ENCODE measurements around the gene PRLH. TPM values are rescaled to one million over a fixed set of nuclear protein-coding genes. Genes with fewer than 3 reads are reported as not detected.

The PRLH gene
- total and polyA plus RNA-seq, 7 donors, result not detected

GRCh38 chr2:237568121-237568660, 1.8 kb downstream of the PRLH start:
- H3K36me3 ChIP-seq (ENCODE audit: insufficient read depth in 1 of 2, low read depth in 1 of 2), result no peaks in the 10 kb centered on the region
- no peaks in the 10 kb centered on the region for H3K9me3 ChIP-seq
- peaks cover 3% of the 10 kb centered on the region for H3K4me1 ChIP-seq
- H3K27me3 ChIP-seq (ENCODE audit: insufficient read depth in 3 of 3, low read length in 2 of 3), result peaks cover 0 to 5% (median 0%) of the 10 kb centered on the region in 3 donors
- no peak overlapping the region for H3K27ac ChIP-seq
- DNase-seq (no peak), ATAC-seq (no peak)
- 81 to 88% (median 87%) methylated on average over 9 of the region's 9 CpGs for WGBS, 3 donors
- no peak overlapping the region for H3K4me3 ChIP-seq
- intact Hi-C loops (cut with DNase I), result loop anchor here (5.0 to 10.0 kb wide), 2 partner anchors 146 to 443 kb away; no protein-coding TSS in a partner anchor
- no peak for TF ChIP-seq CTCF (IDR thresholded peaks at IDR 0.05)

- Histone ChIP-seq H3K9me3 (no peaks in the 10 kb centered on the region), H3K27me3 (ENCODE audit: insufficient read depth in 3 of 3, low read length in 2 of 3) (peaks cover 0 to 5% (median 0%) of the 10 kb centered on the region in 3 donors), H3K4me3 (no peak overlapping the region), H3K36me3 (ENCODE audit: insufficient read depth in 1 of 2, low read depth in 1 of 2) (no peaks in the 10 kb centered on the region), H3K4me1 (peaks cover 3% of the 10 kb centered on the region), H3K27ac (no peak overlapping the region)
- DNase-seq (no peak), ATAC-seq (no peak)
- intact Hi-C loops (cut with DNase I), result loop anchor here (5.0 to 10.0 kb wide), 2 partner anchors 147 to 444 kb away; no protein-coding TSS in a partner anchor
- TF ChIP-seq CTCF (IDR thresholded peaks at IDR 0.05), result no peak
- 89 to 95% (median 92%) methylated on average over 5 of the region's 5 CpGs for WGBS, 3 donors
These were observed 2.7 kb downstream of the PRLH start for GRCh38 chr2:237569041-237569440.

GRCh38 chr2:237569896-237570295, 3.5 kb downstream of the PRLH start:
- no peak for DNase-seq
- 89 to 95% (median 95%) methylated on average over 3 of the region's 3 CpGs for WGBS, 3 donors
- Histone ChIP-seq H3K36me3 (ENCODE audit: insufficient read depth in 1 of 2, low read depth in 1 of 2) (no peaks in the 10 kb centered on the region), H3K9me3 (no peaks in the 10 kb centered on the region), H3K27me3 (ENCODE audit: insufficient read depth in 3 of 3, low read length in 2 of 3) (no peaks in the 10 kb centered on the region), H3K4me1 (peaks cover 3% of the 10 kb centered on the region), H3K27ac (no peak overlapping the region), H3K4me3 (no peak overlapping the region)
- no peak for ATAC-seq
- no peak for TF ChIP-seq CTCF (IDR thresholded peaks at IDR 0.05)
- intact Hi-C loops (cut with DNase I), result loop anchor here (5.0 to 10.0 kb wide), 2 partner anchors 148 to 445 kb away; no protein-coding TSS in a partner anchor

GRCh38 chr2:237570776-237571335, 4.5 kb downstream of the PRLH start:
- peaks cover 3% of the 10 kb centered on the region for H3K4me1 ChIP-seq
- no peak for TF ChIP-seq CTCF (IDR thresholded peaks at IDR 0.05)
- no peaks in the 10 kb centered on the region for H3K36me3 ChIP-seq (ENCODE audit: insufficient read depth in 1 of 2, low read depth in 1 of 2)
- no peak for DNase-seq
- no peak overlapping the region for H3K27ac ChIP-seq
- WGBS, 3 donors, result 88 to 92% (median 91%) methylated on average over 9 of the region's 9 CpGs
- intact Hi-C loops (cut with DNase I), result no loop called here
- no peaks in the 10 kb centered on the region for H3K27me3 ChIP-seq (ENCODE audit: insufficient read depth in 3 of 3, low read length in 2 of 3)
- no peak overlapping the region for H3K4me3 ChIP-seq
- H3K9me3 ChIP-seq, result no peaks in the 10 kb centered on the region
- no peak for ATAC-seq

Data from psoas muscle (tissue), 8 donors.